PC-9 (cell line): ENCODE data around the gene PHACTR3. TPM values are rescaled to one million over a fixed set of nuclear protein-coding genes. Genes with fewer than 3 reads are reported as not detected.

Source experiments
- BruUV-seq: library from RNA; stranded (reverse); fragments of 400-500 nt; replicated peaks from 2 replicates; lab custom pipeline; 2021; lab: Mats Ljungman, UMichigan
- CTCF ChIA-PET: fragments of 300-600 bp; sonication (Branson Sonifier 250); formaldehyde crosslinking; loops from one replicate; lab custom pipeline; 2022; ENCODE audit warnings: antibody characterized with exemption; lab: Charles Lee
- POLR2A ChIA-PET: fragments of 300-600 bp; sonication (Branson Sonifier 250); formaldehyde crosslinking; loops from one replicate; lab custom pipeline; 2022; ENCODE audit warnings: antibody characterized with exemption; ENCODE audit not compliant: unreplicated experiment; lab: Charles Lee
- DNase-seq, 2 experiments: peaks; one replicate each; pipeline versions ENCODE4 v3.0.0 to v3.0.0-alpha.2; 2015 to 2022; ENCODE audit warnings: mixed read lengths in 1 of 2
- H2AFZ ChIP-seq: fragments of 200-600 bp; sonication (generic); 2 replicates; pipeline ENCODE4 v1.8.1; 2017; ENCODE audit warnings: antibody characterized with exemption
- H3F3A ChIP-seq: fragments of 200-600 bp; sonication (generic); 2 replicates; pipeline ENCODE4 v1.8.1; 2017; ENCODE audit warnings: antibody characterized with exemption, mild to moderate bottlenecking, low read depth; ENCODE audit not compliant: insufficient read depth
- H3K27ac ChIP-seq: fragments of 200-600 bp; sonication (generic); 2 replicates; pipeline ENCODE4 v1.6.1; 2016; ENCODE audit warnings: mixed run types
- H3K27me3 ChIP-seq: fragments of 200-600 bp; sonication (generic); 2 replicates; pipeline ENCODE4 v1.6.1; 2016; ENCODE audit warnings: low read depth, mixed run types; ENCODE audit not compliant: insufficient read depth
- H3K36me3 ChIP-seq: fragments of 200-600 bp; sonication (generic); 2 replicates; pipeline ENCODE4 v1.6.1; 2016; ENCODE audit warnings: low read depth, mixed run types
- H3K4me1 ChIP-seq: fragments of 200-600 bp; sonication (generic); replicated peaks from 2 replicates; pipeline ENCODE4 v1.6.1; 2016; ENCODE audit warnings: mixed run types; ENCODE audit not compliant: insufficient read depth
- H3K4me2 ChIP-seq: fragments of 200-600 bp; sonication (generic); 2 replicates; pipeline ENCODE4 v1.6.1; 2017; ENCODE audit warnings: mixed run types
- H3K4me3 ChIP-seq: fragments of 200-600 bp; sonication (generic); 2 replicates; pipeline ENCODE4 v1.6.1; 2016; ENCODE audit warnings: mixed run types
- H3K79me2 ChIP-seq: fragments of 200-600 bp; sonication (generic); 2 replicates; pipeline ENCODE4 v1.6.1; 2017; ENCODE audit warnings: low read depth, mixed run types
- H3K9me2 ChIP-seq: fragments of 200-600 bp; sonication (generic); 2 replicates; pipeline ENCODE4 v1.8.1; 2017; ENCODE audit warnings: mild to moderate bottlenecking; ENCODE audit not compliant: insufficient read depth
- H3K9me3 ChIP-seq: fragments of 200-600 bp; sonication (generic); 2 replicates; pipeline ENCODE4 v1.8.1; 2016; ENCODE audit warnings: low read depth; ENCODE audit not compliant: insufficient read depth
- H4K20me1 ChIP-seq: fragments of 200-600 bp; sonication (generic); 2 replicates; pipeline ENCODE4 v1.8.1; 2017; ENCODE audit not compliant: insufficient read depth
- CTCF ChIP-seq: fragments of 200-600 bp; sonication (generic); conservative IDR thresholded peaks from 2 replicates; pipeline ENCODE4 v1.6.1; 2017; ENCODE audit warnings: mixed run types, antibody characterized with exemption, mild to moderate bottlenecking, moderate library complexity
- EZH2 ChIP-seq: fragments of 200-600 bp; sonication (generic); IDR thresholded peaks from 2 replicates; pipeline ENCODE4 v1.8.0; 2017; ENCODE audit warnings: antibody characterized with exemption, low read depth
- intact Hi-C: fragments of 100-400 bp; cut with micrococcal nuclease; formaldehyde crosslinking; loops from one replicate; pipeline ENCODE4 v1.10.0; 2022; ENCODE audit not compliant: unreplicated experiment
- total RNA-seq: library from RNA; stranded (reverse); gene quantifications from 2 replicates; pipeline ENCODE4 v1.2.3, GENCODE V29; 2021

The PHACTR3 gene
- total RNA-seq, 1 experiment from 2014 or later = 0.41 TPM

DNA sequence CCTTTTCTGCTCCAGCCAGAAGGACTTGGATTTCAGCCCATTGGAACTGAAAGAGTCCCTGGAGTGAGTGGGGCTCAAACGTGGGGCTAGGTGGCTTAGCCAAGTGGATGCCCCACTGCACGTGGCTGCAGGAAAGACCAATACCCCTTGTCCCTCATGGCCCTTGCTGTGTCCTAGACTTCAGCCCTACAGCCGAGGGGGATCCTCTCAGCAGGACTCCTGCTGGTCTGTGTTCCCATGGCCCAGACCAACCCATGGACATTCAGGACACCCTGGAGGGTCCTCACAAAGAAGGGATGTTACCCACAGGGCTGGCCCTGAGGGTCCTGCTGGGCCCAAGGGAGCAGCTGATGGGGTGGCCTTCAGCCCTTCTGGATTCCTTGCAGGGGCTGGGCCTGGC, 30.0 kb upstream of the PHACTR3 start:
- Histone ChIP-seq H3F3A (no peaks in the 10 kb centered on the region), H3K27ac (no peak overlapping the region), H3K36me3 (no peaks in the 10 kb centered on the region), H4K20me1 (no peaks in the 10 kb centered on the region; the same call in 1 of the 2 replicates), H3K4me1 (no peaks in the 10 kb centered on the region), H3K9me3 (no peaks in the 10 kb centered on the region), H3K4me2 (no peak overlapping the region), H3K9me2 (no peaks in the 10 kb centered on the region), H2AFZ (no peak overlapping the region), H3K27me3 (peaks cover 70% of the 10 kb centered on the region), H3K4me3 (no peak overlapping the region), H3K79me2 (no peaks in the 10 kb centered on the region)
- no TSS peak for BruUV-seq
- intact Hi-C loops = no loop called here
- TF ChIP-seq CTCF (no peak), EZH2 (no peak)
- ChIA-PET CTCF (no interaction called here), POLR2A (no interaction called here)
- DNase-seq = no peak

DNA sequence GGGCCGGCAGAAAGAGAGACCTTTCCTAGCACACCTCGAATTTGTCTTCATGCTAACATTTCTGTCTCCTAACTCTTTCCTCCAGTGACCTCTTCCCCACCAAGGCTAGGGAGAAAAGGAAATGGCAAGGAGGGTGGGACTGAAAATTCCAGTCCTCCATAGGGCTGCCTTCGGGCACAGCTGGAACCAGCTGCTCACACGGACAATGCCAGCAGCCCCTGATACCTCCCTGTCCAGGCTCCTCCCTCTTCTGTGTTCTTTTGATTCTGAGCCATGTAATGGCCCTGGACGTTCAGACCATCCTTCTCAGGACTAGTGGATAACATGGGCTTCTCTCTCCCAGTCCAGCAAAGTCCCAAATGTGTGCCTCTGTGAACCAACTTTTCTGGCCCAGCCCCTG, 29.1 kb upstream of the PHACTR3 start:
- BruUV-seq = no TSS peak
- H3K36me3 ChIP-seq = no peaks in the 10 kb centered on the region
- ChIA-PET CTCF (no interaction called here), POLR2A (no interaction called here)
- no peaks in the 10 kb centered on the region; the same call in 1 of the 2 replicates for H4K20me1 ChIP-seq
- H3K4me1 ChIP-seq = no peaks in the 10 kb centered on the region
- H3K79me2 ChIP-seq = no peaks in the 10 kb centered on the region
- H3K9me2 ChIP-seq = no peaks in the 10 kb centered on the region
- H3K4me3 ChIP-seq = no peak overlapping the region
- intact Hi-C loops = no loop called here
- no peaks in the 10 kb centered on the region for H3F3A ChIP-seq
- no peak overlapping the region for H3K4me2 ChIP-seq
- H2AFZ ChIP-seq = no peak overlapping the region
- no peak for DNase-seq
- H3K27me3 ChIP-seq = peaks cover 75% of the 10 kb centered on the region
- H3K27ac ChIP-seq = no peak overlapping the region
- TF ChIP-seq CTCF (no peak), EZH2 (no peak)
- H3K9me3 ChIP-seq = no peaks in the 10 kb centered on the region

DNA sequence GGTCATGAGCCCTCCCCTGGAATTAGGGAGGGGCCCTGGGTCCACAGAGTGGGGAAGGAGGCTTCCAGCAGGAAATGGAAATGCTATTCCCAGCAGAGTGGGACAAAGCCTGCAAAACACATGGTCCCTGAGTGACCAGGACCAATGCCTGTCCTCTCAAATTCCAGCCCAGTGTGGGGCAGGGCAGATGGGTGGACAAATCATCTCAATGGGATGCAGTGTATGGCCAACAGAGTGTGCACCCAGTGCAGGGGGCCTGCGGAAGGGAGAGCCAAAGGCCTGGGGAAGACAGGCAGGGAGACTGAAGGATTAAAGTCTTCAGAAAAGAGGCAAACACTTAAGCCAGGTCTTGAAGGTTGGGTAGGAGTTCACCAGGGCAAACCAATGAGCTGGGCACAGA, 28.7 kb upstream of the PHACTR3 start:
- Histone ChIP-seq H3K79me2 (no peaks in the 10 kb centered on the region), H3K27me3 (peaks cover 75% of the 10 kb centered on the region), H4K20me1 (no peaks in the 10 kb centered on the region; the same call in 1 of the 2 replicates), H3K4me1 (no peaks in the 10 kb centered on the region), H2AFZ (no peak overlapping the region), H3K27ac (no peak overlapping the region), H3K9me2 (no peaks in the 10 kb centered on the region), H3K4me3 (no peak overlapping the region), H3K36me3 (no peaks in the 10 kb centered on the region), H3K9me3 (no peaks in the 10 kb centered on the region), H3F3A (no peaks in the 10 kb centered on the region), H3K4me2 (no peak overlapping the region)
- POLR2A ChIA-PET = no interaction called here
- CTCF ChIA-PET = no interaction called here
- intact Hi-C loops = no loop called here
- TF ChIP-seq CTCF = no peak
- TF ChIP-seq EZH2 = no peak
- no peak for DNase-seq
- no TSS peak for BruUV-seq
